T-cell (primary cell): ENCODE data around the gene DAB2IP. TPM values are rescaled to one million over a fixed set of nuclear protein-coding genes. Genes with fewer than 3 reads are reported as not detected.

Experiments
- ATAC-seq, 4 experiments: fragments of 200-7000 bp in 3 of 4; fragments of 150-1000 bp in 1 of 4; cut with Tn5 transposase; replicated peaks in 1 of 4; 1 replicate in 3 of 4; 2 replicates in 1 of 4; pipeline ENCODE4 v1.10.0; 2021; ENCODE audit warnings: moderate library complexity in 3 of 4, mild to moderate bottlenecking in 2 of 4, moderate number of reproducible peaks in 1 of 4
- CTCF ChIA-PET, 2 donors: fragments of 300-600 bp; sonication (Branson Sonifier 250); formaldehyde crosslinking; loops; one replicate each; lab custom pipeline; 2022; ENCODE audit warnings: antibody characterized with exemption in 2 of 2; lab: Charles Lee
- POLR2A ChIA-PET, 2 donors: fragments of 300-600 bp; sonication (Branson Sonifier 250); formaldehyde crosslinking; loops; one replicate each; lab custom pipeline; 2022; ENCODE audit warnings: antibody characterized with exemption in 2 of 2; lab: Charles Lee
- DNase-seq, 35 experiments: peaks; one replicate each; pipeline versions ENCODE4 v3.0.0 to v3.0.0-alpha.2; 2013 to 2023
- H3K27ac ChIP-seq: one replicate; pipeline ENCODE4 v1.5.1; 2013; ENCODE audit warnings: low read length
- H3K27me3 ChIP-seq, 2 experiments: replicated peaks in 1 of 2; 1 replicate in 1 of 2; 2 replicates in 1 of 2; pipeline versions ENCODE4 v1.6.1 to v1.7.0; 2013; ENCODE audit warnings: low read length in 1 of 2, mixed read lengths in 1 of 2; ENCODE audit not compliant: control insufficient read depth in 2 of 2, insufficient read depth in 2 of 2; ENCODE audit errors: extremely low read depth in 1 of 2
- H3K36me3 ChIP-seq, 2 donors: 1 replicate in 1 of 2; 2 replicates in 1 of 2; pipeline versions ENCODE4 v1.6.1 to v1.7.0; 2013; ENCODE audit warnings: low read length in 1 of 2; ENCODE audit not compliant: control insufficient read depth in 2 of 2, insufficient read depth in 1 of 2; ENCODE audit errors: extremely low read depth in 1 of 2
- H3K4me1 ChIP-seq, 2 experiments: 1 replicate in 1 of 2; 2 replicates in 1 of 2; pipeline versions ENCODE4 v1.6.1 to v1.7.0; 2013; ENCODE audit warnings: low read length in 2 of 2, mixed read lengths in 1 of 2; ENCODE audit not compliant: insufficient read depth in 2 of 2, control insufficient read depth in 1 of 2; ENCODE audit errors: extremely low read depth in 1 of 2
- H3K4me3 ChIP-seq, 2 donors: 1 replicate in 1 of 2; 2 replicates in 1 of 2; pipeline versions ENCODE4 v1.5.1 to v1.7.0; 2013; ENCODE audit warnings: mild to moderate bottlenecking in 2 of 2, low read length in 1 of 2, moderate library complexity in 1 of 2; ENCODE audit not compliant: control insufficient read depth in 1 of 2; ENCODE audit errors: extremely low read depth in 1 of 2
- H3K9me3 ChIP-seq: 2 replicates; pipeline ENCODE4 v1.7.0; 2013
- H3K27ac Mint-ChIP-seq, 2 donors: one replicate each; pipeline ENCODE4 v1.8.0; 2020 to 2021; ENCODE audit warnings: mild to moderate bottlenecking in 2 of 2, mixed read lengths in 2 of 2
- H3K27me3 Mint-ChIP-seq, 2 donors: one replicate each; pipeline ENCODE4 v1.8.0; 2021 to 2022; ENCODE audit warnings: mixed read lengths in 2 of 2
- H3K36me3 Mint-ChIP-seq: one replicate; pipeline ENCODE4 v1.8.0; 2021; ENCODE audit warnings: mixed read lengths
- H3K4me1 Mint-ChIP-seq, 3 donors: one replicate each; pipeline ENCODE4 v1.8.0; 2020 to 2022; ENCODE audit warnings: mixed read lengths in 3 of 3, mild to moderate bottlenecking in 1 of 3
- H3K4me3 Mint-ChIP-seq, 3 donors: one replicate each; pipeline ENCODE4 v1.8.0; 2020 to 2022; ENCODE audit warnings: mild to moderate bottlenecking in 3 of 3, mixed read lengths in 3 of 3, moderate library complexity in 3 of 3
- H3K9me3 Mint-ChIP-seq, 3 donors: one replicate each; pipeline ENCODE4 v1.8.0; 2020 to 2022; ENCODE audit warnings: mixed read lengths in 3 of 3
- WGBS: methylation state at CpG from one replicate; pipeline ENCODE4 v1.1.5; 2013; ENCODE audit warnings: missing lambda C conversion rate; ENCODE audit not compliant: insufficient coverage; 5-methylcytosine and 5-hydroxymethylcytosine counted together
- total RNA-seq, 35 experiments: library from RNA in 6 of 35; stranded (reverse) in 6 of 35; fragments of 120-200 nt in 1 of 35; gene quantifications; one replicate each; pipeline versions ENCODE4 v1.2.1 to v1.2.4 and lab custom pipeline; 2013 to 2026

DAB2IP gene
- total RNA-seq, 5 donors from 2014 or later (not counting 1 experiment from before 2014, with no cell fraction given), result 0.22 to 0.53 (median 0.34) TPM; not detected in 1

GRCh38 chr9:121686930-121687541, 35.6 kb downstream of the DAB2IP start:
- ChIA-PET CTCF (interaction anchor here in 1 of 2 donors (0.8 kb wide), 1 partner anchor 306 kb away, joined by 4 read pairs; no protein-coding TSS in a partner anchor), POLR2A (no interaction called here)
- H3K27me3 ChIP-seq, result peaks cover 0 to 45% of the 10 kb centered on the region in 2 experiments
- H3K4me3 Mint-ChIP-seq, result no peak overlapping the region
- ATAC-seq, result peak in 2 of 4 experiments; percentile 46 to 56
- peak in 29 of 35 experiments; percentile 10 to 65 (median 42) for DNase-seq
- no peak overlapping the region for H3K27ac Mint-ChIP-seq
- H3K36me3 Mint-ChIP-seq, result no peaks in the 10 kb centered on the region
- H3K4me3 ChIP-seq, result no peak overlapping the region
- 44% methylated on average over 2 of the region's 3 CpGs for WGBS
- H3K27ac ChIP-seq, result no peak overlapping the region
- H3K36me3 ChIP-seq, result no peaks in the 10 kb centered on the region
- H3K9me3 Mint-ChIP-seq, result no peaks in the 10 kb centered on the region
- H3K4me1 ChIP-seq, result no peaks in the 10 kb centered on the region
- H3K9me3 ChIP-seq, result no peaks in the 10 kb centered on the region
- no peaks in the 10 kb centered on the region for H3K4me1 Mint-ChIP-seq
- H3K27me3 Mint-ChIP-seq, result peaks cover 0 to 15% of the 10 kb centered on the region in 2 donors

- Histone ChIP-seq H3K27ac (no peak overlapping the region), H3K9me3 (no peaks in the 10 kb centered on the region), H3K4me1 (no peaks in the 10 kb centered on the region), H3K27me3 (peaks cover 0 to 35% of the 10 kb centered on the region in 2 experiments), H3K36me3 (no peaks in the 10 kb centered on the region), H3K4me3 (no peak overlapping the region)
- ChIA-PET POLR2A (no interaction called here), CTCF (no interaction called here)
- WGBS, result 84% methylated on average over 9 of the region's 12 CpGs
- Mint-ChIP-seq H3K27ac (no peak overlapping the region), H3K9me3 (no peaks in the 10 kb centered on the region), H3K27me3 (peaks cover 0 to 15% of the 10 kb centered on the region in 2 donors), H3K36me3 (no peaks in the 10 kb centered on the region), H3K4me1 (no peaks in the 10 kb centered on the region), H3K4me3 (no peak overlapping the region)
- ATAC-seq (no peak), DNase-seq (no peak)
Measured at GRCh38 chr9:121688146-121688680, 36.8 kb downstream of the DAB2IP start.

- no peak overlapping the region for H3K4me3 Mint-ChIP-seq
- no peak overlapping the region for H3K4me3 ChIP-seq
- H3K27me3 ChIP-seq, result peaks cover 0 to 36% of the 10 kb centered on the region in 2 experiments
- ATAC-seq (no peak), DNase-seq (no peak)
- H3K27ac ChIP-seq, result no peak overlapping the region
- ChIA-PET POLR2A (no interaction called here), CTCF (no interaction called here)
- H3K27ac Mint-ChIP-seq, result no peak overlapping the region
- no peaks in the 10 kb centered on the region for H3K9me3 Mint-ChIP-seq
- no peaks in the 10 kb centered on the region for H3K4me1 Mint-ChIP-seq
- WGBS, result 100% methylated on average over 1 of the region's 7 CpGs
- H3K27me3 Mint-ChIP-seq, result peaks cover 0 to 11% of the 10 kb centered on the region in 2 donors
- H3K36me3 Mint-ChIP-seq, result no peaks in the 10 kb centered on the region
- no peaks in the 10 kb centered on the region for H3K36me3 ChIP-seq
- no peaks in the 10 kb centered on the region for H3K4me1 ChIP-seq
- H3K9me3 ChIP-seq, result no peaks in the 10 kb centered on the region
Measured at GRCh38 chr9:121688681-121689080, 37.2 kb downstream of the DAB2IP start.

GRCh38 chr9:121689461-121690157, 38.2 kb downstream of the DAB2IP start:
- CTCF ChIA-PET, result interaction anchor here in 1 of 2 donors (0.5 kb wide), 1 partner anchor 12 kb away, joined by 4 read pairs; no protein-coding TSS in a partner anchor
- POLR2A ChIA-PET, result no interaction called here
- peaks cover 0 to 8% of the 10 kb centered on the region in 2 donors for H3K27me3 Mint-ChIP-seq
- no peaks in the 10 kb centered on the region for H3K9me3 Mint-ChIP-seq
- ATAC-seq (no peak), DNase-seq (no peak)
- no peak overlapping the region for H3K4me3 Mint-ChIP-seq
- H3K4me1 ChIP-seq, result no peaks in the 10 kb centered on the region
- no peaks in the 10 kb centered on the region for H3K9me3 ChIP-seq
- H3K27me3 ChIP-seq, result peaks cover 0 to 31% of the 10 kb centered on the region in 2 experiments
- H3K4me3 ChIP-seq, result no peak overlapping the region
- no peak overlapping the region for H3K27ac Mint-ChIP-seq
- WGBS, result 78% methylated on average over 6 of the region's 9 CpGs
- no peak overlapping the region for H3K27ac ChIP-seq
- H3K4me1 Mint-ChIP-seq, result no peaks in the 10 kb centered on the region
- H3K36me3 ChIP-seq, result no peaks in the 10 kb centered on the region
- no peaks in the 10 kb centered on the region for H3K36me3 Mint-ChIP-seq

- POLR2A ChIA-PET, result no interaction called here
- WGBS, result 75% methylated on average over 2 of the region's 8 CpGs
Measured at GRCh38 chr9:121690316-121690715, 38.9 kb downstream of the DAB2IP start.

GRCh38 chr9:121690766-121691165, 39.3 kb downstream of the DAB2IP start:
- Histone ChIP-seq H3K4me1 (no peaks in the 10 kb centered on the region), H3K4me3 (no peak overlapping the region), H3K9me3 (no peaks in the 10 kb centered on the region), H3K27ac (no peak overlapping the region), H3K27me3 (peaks cover 0 to 26% of the 10 kb centered on the region in 2 experiments), H3K36me3 (no peaks in the 10 kb centered on the region)
- WGBS, result no CpG with 5 or more reads among the region's 1 CpG
- Mint-ChIP-seq H3K9me3 (no peaks in the 10 kb centered on the region), H3K36me3 (no peaks in the 10 kb centered on the region), H3K4me1 (no peaks in the 10 kb centered on the region), H3K27me3 (peaks cover 0 to 8% of the 10 kb centered on the region in 2 donors), H3K4me3 (no peak overlapping the region), H3K27ac (no peak overlapping the region)
- ChIA-PET CTCF (no interaction called here), POLR2A (no interaction called here)
- no peak for ATAC-seq
- DNase-seq, result no peak

More at GRCh38 chr9:121690316-121690715, 38.9 kb downstream of the DAB2IP start:
- no peak overlapping the region for H3K27ac ChIP-seq
- Mint-ChIP-seq H3K4me1 (no peaks in the 10 kb centered on the region), H3K4me3 (no peak overlapping the region), H3K27me3 (peaks cover 0 to 10% of the 10 kb centered on the region in 2 donors), H3K27ac (no peak overlapping the region), H3K9me3 (no peaks in the 10 kb centered on the region), H3K36me3 (no peaks in the 10 kb centered on the region)
- CTCF ChIA-PET, result no interaction called here
- no peaks in the 10 kb centered on the region for H3K4me1 ChIP-seq
- H3K9me3 ChIP-seq, result no peaks in the 10 kb centered on the region
- DNase-seq (no peak), ATAC-seq (no peak)
- H3K4me3 ChIP-seq, result no peak overlapping the region
- H3K36me3 ChIP-seq, result no peaks in the 10 kb centered on the region
- peaks cover 0 to 27% of the 10 kb centered on the region in 2 experiments for H3K27me3 ChIP-seq
